ENCODE results near the gene KIF5C. TPM values are rescaled to one million over a fixed set of nuclear protein-coding genes. Genes with fewer than 3 reads are reported as not detected.

The KIF5C gene
- total RNA-seq, 1 experiment from 2014 or later: 0.21 TPM

DNA sequence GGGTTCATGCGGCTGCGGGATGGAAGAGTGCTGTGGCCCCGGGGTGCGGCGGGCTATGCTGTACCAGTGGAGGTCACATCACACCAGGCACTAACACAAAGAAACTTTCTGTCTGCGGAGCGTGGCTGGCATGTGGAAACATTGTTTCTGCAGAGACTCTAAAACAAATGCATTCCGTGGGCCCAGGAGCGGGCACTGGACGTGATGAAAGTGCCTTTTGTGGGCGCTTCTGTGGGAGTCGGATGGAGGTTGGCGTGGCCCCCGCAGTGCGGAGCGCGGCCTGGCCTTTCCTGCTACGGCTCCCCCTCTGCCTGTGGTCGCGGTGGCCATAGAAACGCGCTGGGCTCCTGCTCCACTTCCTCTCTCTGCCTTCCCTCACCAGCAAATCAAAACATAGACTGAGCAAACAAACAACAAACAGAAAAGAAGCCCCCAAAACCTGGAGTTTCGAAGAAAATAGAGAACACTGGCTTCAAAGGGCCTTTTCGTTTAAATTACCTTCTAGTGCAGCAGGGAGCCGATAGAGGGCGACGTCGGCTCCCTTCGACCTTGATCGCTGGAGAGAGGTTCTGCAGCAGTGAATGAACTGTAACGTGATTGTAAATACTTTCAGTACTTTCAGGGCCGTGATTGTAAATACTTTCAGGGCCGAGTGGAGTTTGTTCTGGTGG is 51.4 kb downstream of the KIF5C start:
- ChIA-PET POLR2A (interaction anchor here (0.7 kb wide), 1 partner anchor 8 kb away, joined by 3 read pairs; no protein-coding TSS in a partner anchor), CTCF (no interaction called here)
- DNase-seq (ENCODE audit: unreplicated experiment): peak; percentile 14
- Mint-ChIP-seq H3K4me1 (ENCODE audit: insufficient read depth, unreplicated experiment) (peaks cover 6% of the 10 kb centered on the region), H3K27me3 (ENCODE audit: insufficient read depth, unreplicated experiment) (no peaks in the 10 kb centered on the region), H3K4me3 (ENCODE audit: unreplicated experiment) (no peak overlapping the region), H3K36me3 (ENCODE audit: insufficient read depth, unreplicated experiment) (no peaks in the 10 kb centered on the region), H3K27ac (ENCODE audit: low read depth, unreplicated experiment) (no peak overlapping the region), H3K9me3 (ENCODE audit: unreplicated experiment) (no peaks in the 10 kb centered on the region)
- intact Hi-C loops (cut with micrococcal nuclease): no loop called here
- BruUV-seq (replicated peaks): no TSS peak
- TF ChIP-seq, protein P1, sequence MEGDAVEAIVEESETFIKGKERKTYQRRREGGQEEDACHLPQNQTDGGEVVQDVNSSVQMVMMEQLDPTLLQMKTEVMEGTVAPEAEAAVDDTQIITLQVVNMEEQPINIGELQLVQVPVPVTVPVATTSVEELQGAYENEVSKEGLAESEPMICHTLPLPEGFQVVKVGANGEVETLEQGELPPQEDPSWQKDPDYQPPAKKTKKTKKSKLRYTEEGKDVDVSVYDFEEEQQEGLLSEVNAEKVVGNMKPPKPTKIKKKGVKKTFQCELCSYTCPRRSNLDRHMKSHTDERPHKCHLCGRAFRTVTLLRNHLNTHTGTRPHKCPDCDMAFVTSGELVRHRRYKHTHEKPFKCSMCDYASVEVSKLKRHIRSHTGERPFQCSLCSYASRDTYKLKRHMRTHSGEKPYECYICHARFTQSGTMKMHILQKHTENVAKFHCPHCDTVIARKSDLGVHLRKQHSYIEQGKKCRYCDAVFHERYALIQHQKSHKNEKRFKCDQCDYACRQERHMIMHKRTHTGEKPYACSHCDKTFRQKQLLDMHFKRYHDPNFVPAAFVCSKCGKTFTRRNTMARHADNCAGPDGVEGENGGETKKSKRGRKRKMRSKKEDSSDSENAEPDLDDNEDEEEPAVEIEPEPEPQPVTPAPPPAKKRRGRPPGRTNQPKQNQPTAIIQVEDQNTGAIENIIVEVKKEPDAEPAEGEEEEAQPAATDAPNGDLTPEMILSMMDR (IDR thresholded peaks at IDR 0.05; ENCODE audit: unreplicated experiment): peak; percentile 10

DNA sequence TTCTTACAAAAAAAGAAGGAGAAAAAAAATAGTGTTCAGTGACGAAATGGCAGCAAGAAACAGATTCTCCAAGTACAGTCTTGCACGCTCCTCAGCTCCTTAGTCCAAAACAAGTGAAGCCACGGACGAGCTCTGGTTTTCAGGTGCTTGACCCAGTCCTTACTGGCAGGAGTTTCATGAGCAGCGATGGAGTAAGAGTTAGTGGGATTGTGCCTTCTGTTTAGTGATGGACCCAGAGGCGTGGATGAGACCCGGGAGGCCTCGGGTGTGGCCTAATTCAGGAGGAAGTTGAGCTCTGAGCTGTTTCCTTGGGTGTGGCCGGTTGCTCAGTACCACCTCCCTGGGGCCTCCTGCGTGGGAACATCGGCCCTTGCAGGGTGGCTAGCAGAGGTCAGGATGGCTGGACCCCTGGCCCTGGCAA is 52.0 kb downstream of the KIF5C start:
- ChIA-PET POLR2A (interaction anchor here (0.7 kb wide), 1 partner anchor 8 kb away, joined by 3 read pairs; no protein-coding TSS in a partner anchor), CTCF (interaction anchor here (1.3 kb wide), 1 partner anchor 635 kb away, joined by 3 read pairs; no protein-coding TSS in a partner anchor)
- H3K27ac Mint-ChIP-seq (ENCODE audit: low read depth, unreplicated experiment): no peak overlapping the region
- no peak overlapping the region for H3K4me3 Mint-ChIP-seq (ENCODE audit: unreplicated experiment)
- H3K27me3 Mint-ChIP-seq (ENCODE audit: insufficient read depth, unreplicated experiment): no peaks in the 10 kb centered on the region
- H3K36me3 Mint-ChIP-seq (ENCODE audit: insufficient read depth, unreplicated experiment): no peaks in the 10 kb centered on the region
- TF ChIP-seq, protein P1 (IDR thresholded peaks at IDR 0.05; ENCODE audit: unreplicated experiment): no peak
- H3K9me3 Mint-ChIP-seq (ENCODE audit: unreplicated experiment): no peaks in the 10 kb centered on the region
- no peak for DNase-seq (ENCODE audit: unreplicated experiment)
- H3K4me1 Mint-ChIP-seq (ENCODE audit: insufficient read depth, unreplicated experiment): peaks cover 6% of the 10 kb centered on the region
- no TSS peak for BruUV-seq (replicated peaks)
- intact Hi-C loops (cut with micrococcal nuclease): no loop called here

- H3K36me3 Mint-ChIP-seq (ENCODE audit: insufficient read depth, unreplicated experiment): no peaks in the 10 kb centered on the region
- ChIA-PET POLR2A (no interaction called here), CTCF (interaction anchor here (0.6 to 1.3 kb wide), 2 partner anchors 84 to 633 kb away, joined by 3 to 5 read pairs; no protein-coding TSS in a partner anchor)
- H3K27me3 Mint-ChIP-seq (ENCODE audit: insufficient read depth, unreplicated experiment): no peaks in the 10 kb centered on the region
- no peak for DNase-seq (ENCODE audit: unreplicated experiment)
- no peak overlapping the region for H3K4me3 Mint-ChIP-seq (ENCODE audit: unreplicated experiment)
- TF ChIP-seq, protein P1 (IDR thresholded peaks at IDR 0.05; ENCODE audit: unreplicated experiment): no peak
- BruUV-seq (replicated peaks): no TSS peak
- no peaks in the 10 kb centered on the region for H3K9me3 Mint-ChIP-seq (ENCODE audit: unreplicated experiment)
- intact Hi-C loops (cut with micrococcal nuclease): no loop called here
- H3K27ac Mint-ChIP-seq (ENCODE audit: low read depth, unreplicated experiment): no peak overlapping the region
- H3K4me1 Mint-ChIP-seq (ENCODE audit: insufficient read depth, unreplicated experiment): peaks cover 2% of the 10 kb centered on the region
Observed at GRCh38 chr2:148928395-148928794, 53.4 kb downstream of the KIF5C start.

GRCh38 chr2:148930046-148930775 is 55.2 kb downstream of the KIF5C start:
- DNase-seq (ENCODE audit: unreplicated experiment): no peak
- no peak overlapping the region for H3K27ac Mint-ChIP-seq (ENCODE audit: low read depth, unreplicated experiment)
- no TSS peak for BruUV-seq (replicated peaks)
- H3K27me3 Mint-ChIP-seq (ENCODE audit: insufficient read depth, unreplicated experiment): no peaks in the 10 kb centered on the region
- no peaks in the 10 kb centered on the region for H3K9me3 Mint-ChIP-seq (ENCODE audit: unreplicated experiment)
- ChIA-PET POLR2A (no interaction called here), CTCF (interaction anchor here (0.6 kb wide), 1 partner anchor 27 kb away, joined by 5 read pairs; no protein-coding TSS in a partner anchor)
- TF ChIP-seq, protein P1 (IDR thresholded peaks at IDR 0.05; ENCODE audit: unreplicated experiment): no peak
- no peak overlapping the region for H3K4me3 Mint-ChIP-seq (ENCODE audit: unreplicated experiment)
- H3K4me1 Mint-ChIP-seq (ENCODE audit: insufficient read depth, unreplicated experiment): no peaks in the 10 kb centered on the region
- intact Hi-C loops (cut with micrococcal nuclease): no loop called here
- no peaks in the 10 kb centered on the region for H3K36me3 Mint-ChIP-seq (ENCODE audit: insufficient read depth, unreplicated experiment)

All from MCF 10A (cell line).